Hepatocyte (in vitro differentiated cells): ENCODE data around the gene CREBBP. TPM values are rescaled to one million over a fixed set of nuclear protein-coding genes. Genes with fewer than 3 reads are reported as not detected.

ENCODE experiments used
- DNase-seq: peaks from one replicate; pipeline ENCODE4 v3.0.0-alpha.2; 2016; ENCODE audit warnings: low spot score
- H2AFZ ChIP-seq: fragments of 200-600 bp; sonication (generic); 2 replicates; pipeline ENCODE4 v1.6.0; 2016; ENCODE audit warnings: antibody characterized with exemption, mild to moderate bottlenecking
- H3K27ac ChIP-seq: fragments of 200-600 bp; sonication (generic); 2 replicates; pipeline ENCODE4 v1.5.1; 2016; ENCODE audit warnings: mild to moderate bottlenecking
- H3K27me3 ChIP-seq: fragments of 200-600 bp; sonication (generic); 2 replicates; pipeline ENCODE4 v1.6.1; 2016
- H3K36me3 ChIP-seq: fragments of 200-600 bp; sonication (generic); replicated peaks from 2 replicates; pipeline ENCODE4 v1.5.1; 2016; ENCODE audit warnings: low read depth; ENCODE audit not compliant: insufficient read depth
- H3K4me1 ChIP-seq: fragments of 200-600 bp; sonication (generic); 2 replicates; pipeline ENCODE4 v1.5.1; 2016; ENCODE audit warnings: mild to moderate bottlenecking, moderate library complexity; ENCODE audit not compliant: insufficient read depth
- H3K4me2 ChIP-seq: fragments of 200-600 bp; sonication (generic); 2 replicates; pipeline ENCODE4 v1.6.0; 2016
- H3K4me3 ChIP-seq: fragments of 200-600 bp; sonication (generic); 2 replicates; pipeline ENCODE4 v1.5.1; 2016; ENCODE audit warnings: mild to moderate bottlenecking
- H3K79me2 ChIP-seq: fragments of 200-600 bp; sonication (generic); 2 replicates; pipeline ENCODE4 v1.6.0; 2017; ENCODE audit warnings: mild to moderate bottlenecking
- H3K9me2 ChIP-seq: fragments of 200-600 bp; sonication (generic); replicated peaks from 2 replicates; pipeline ENCODE4 v1.6.0; 2017; ENCODE audit warnings: mild to moderate bottlenecking; ENCODE audit not compliant: insufficient read depth
- H3K9me3 ChIP-seq: fragments of 200-600 bp; sonication (generic); 2 replicates; pipeline ENCODE4 v1.5.1; 2016; ENCODE audit warnings: low read depth, mild to moderate bottlenecking
- H4K20me1 ChIP-seq: fragments of 200-600 bp; sonication (generic); 2 replicates; pipeline ENCODE4 v1.6.0; 2016; ENCODE audit warnings: mild to moderate bottlenecking; ENCODE audit not compliant: insufficient read depth, poor library complexity, severe bottlenecking
- EZH2 ChIP-seq: fragments of 200-600 bp; sonication (generic); IDR thresholded peaks from 2 replicates; pipeline ENCODE4 v1.6.1; 2016; ENCODE audit warnings: antibody characterized with exemption, mild to moderate bottlenecking, borderline replicate concordance
- EZH2phosphoT487 ChIP-seq: fragments of 200-600 bp; sonication (generic); IDR thresholded peaks from one replicate; pipeline ENCODE4 v1.6.1; 2018; ENCODE audit warnings: antibody characterized with exemption, mild to moderate bottlenecking, low read depth, moderate library complexity; ENCODE audit not compliant: unreplicated experiment, severe bottlenecking
- WGBS: methylation state at CpG from one replicate; pipeline ENCODE4 v1.1.6; 2016; ENCODE audit warnings: low lambda C conversion rate; ENCODE audit errors: missing lambda C conversion rate; 5-methylcytosine and 5-hydroxymethylcytosine counted together
- polyA plus RNA-seq: library from polyadenylated mRNA; unstranded; fragments of >200 nt; fragmentation: Nextera tagmentation; extraction: Ambion mirVana; gene quantifications from 2 replicates; pipeline ENCODE4 v1.2.1, GENCODE V29; 2016
- total RNA-seq: library from RNA; depleted of rRNA; stranded (reverse); fragments of >200 nt; gene quantifications from 2 replicates; pipeline ENCODE4 v1.2.3, GENCODE V29; 2014
- TF ChIP-seq, protein P1 (sequence below): fragments of 200-600 bp; sonication (generic); IDR thresholded peaks from 2 replicates; pipeline ENCODE4 v1.5.1; 2016; ENCODE audit warnings: antibody characterized with exemption, mild to moderate bottlenecking; ENCODE audit not compliant: poor library complexity

Gene CREBBP
- total and polyA plus RNA-seq, 2 experiments from 2014 or later, result 18.9 to 31.5 TPM

GRCh38 chr16:3785413-3785812 is 95.1 kb downstream of the CREBBP start:
- Histone ChIP-seq H4K20me1 (peaks cover 57% of the 10 kb centered on the region), H3K27me3 (no peaks in the 10 kb centered on the region), H3K9me3 (no peaks in the 10 kb centered on the region), H3K9me2 (no peaks in the 10 kb centered on the region), H2AFZ (no peak overlapping the region), H3K27ac (no peak overlapping the region), H3K36me3 (no peaks in the 10 kb centered on the region), H3K4me1 (no peaks in the 10 kb centered on the region), H3K4me2 (no peak overlapping the region), H3K79me2 (peaks cover 89% of the 10 kb centered on the region), H3K4me3 (no peak overlapping the region)
- TF ChIP-seq, protein P1, sequence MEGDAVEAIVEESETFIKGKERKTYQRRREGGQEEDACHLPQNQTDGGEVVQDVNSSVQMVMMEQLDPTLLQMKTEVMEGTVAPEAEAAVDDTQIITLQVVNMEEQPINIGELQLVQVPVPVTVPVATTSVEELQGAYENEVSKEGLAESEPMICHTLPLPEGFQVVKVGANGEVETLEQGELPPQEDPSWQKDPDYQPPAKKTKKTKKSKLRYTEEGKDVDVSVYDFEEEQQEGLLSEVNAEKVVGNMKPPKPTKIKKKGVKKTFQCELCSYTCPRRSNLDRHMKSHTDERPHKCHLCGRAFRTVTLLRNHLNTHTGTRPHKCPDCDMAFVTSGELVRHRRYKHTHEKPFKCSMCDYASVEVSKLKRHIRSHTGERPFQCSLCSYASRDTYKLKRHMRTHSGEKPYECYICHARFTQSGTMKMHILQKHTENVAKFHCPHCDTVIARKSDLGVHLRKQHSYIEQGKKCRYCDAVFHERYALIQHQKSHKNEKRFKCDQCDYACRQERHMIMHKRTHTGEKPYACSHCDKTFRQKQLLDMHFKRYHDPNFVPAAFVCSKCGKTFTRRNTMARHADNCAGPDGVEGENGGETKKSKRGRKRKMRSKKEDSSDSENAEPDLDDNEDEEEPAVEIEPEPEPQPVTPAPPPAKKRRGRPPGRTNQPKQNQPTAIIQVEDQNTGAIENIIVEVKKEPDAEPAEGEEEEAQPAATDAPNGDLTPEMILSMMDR, result no peak
- TF ChIP-seq EZH2 (no peak), EZH2phosphoT487 (no peak)
- DNase-seq, result no peak
- WGBS, result 95% methylated on average over 12 of the region's 12 CpGs

- WGBS, result 88% methylated on average over 3 of the region's 3 CpGs
- Histone ChIP-seq H3K27ac (no peak overlapping the region), H3K9me3 (no peaks in the 10 kb centered on the region), H3K4me3 (no peak overlapping the region), H4K20me1 (peaks cover 51% of the 10 kb centered on the region), H3K4me2 (no peak overlapping the region), H2AFZ (no peak overlapping the region), H3K27me3 (no peaks in the 10 kb centered on the region), H3K9me2 (no peaks in the 10 kb centered on the region), H3K36me3 (no peaks in the 10 kb centered on the region), H3K4me1 (no peaks in the 10 kb centered on the region), H3K79me2 (peaks cover 73% of the 10 kb centered on the region)
- no peak for DNase-seq
- TF ChIP-seq EZH2 (no peak), EZH2phosphoT487 (no peak)
- TF ChIP-seq, protein P1, result no peak
Observed at GRCh38 chr16:3783516-3783915, 97.0 kb downstream of the CREBBP start.

DNA sequence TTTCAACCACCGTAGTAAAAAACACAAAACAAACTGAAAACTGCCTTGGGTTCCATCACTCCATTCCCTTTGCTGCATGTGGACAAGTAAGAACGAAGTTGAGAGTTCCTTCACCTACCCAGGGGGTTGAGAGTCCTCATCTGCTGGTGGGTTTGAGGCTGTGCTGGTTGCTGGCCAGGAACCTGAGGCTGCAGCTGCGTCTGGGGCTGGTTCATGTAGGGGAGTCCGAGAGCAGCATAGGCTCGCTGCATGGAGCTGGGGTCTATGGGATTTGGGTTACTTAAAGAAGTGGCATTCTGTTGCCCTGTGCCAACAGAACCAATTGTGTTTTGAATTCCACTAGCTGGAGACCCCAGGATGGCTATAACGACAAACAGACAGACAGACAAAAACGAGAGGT is 97.9 kb downstream of the CREBBP start:
- no peaks in the 10 kb centered on the region for H3K4me1 ChIP-seq
- no peaks in the 10 kb centered on the region for H3K36me3 ChIP-seq
- no peak overlapping the region for H3K4me2 ChIP-seq
- no peaks in the 10 kb centered on the region for H3K9me2 ChIP-seq
- no peak for DNase-seq
- no peak overlapping the region for H3K4me3 ChIP-seq
- no peak overlapping the region for H3K27ac ChIP-seq
- H4K20me1 ChIP-seq, result peaks cover 41% of the 10 kb centered on the region
- WGBS, result 91% methylated on average over 7 of the region's 7 CpGs
- TF ChIP-seq EZH2phosphoT487, result no peak
- TF ChIP-seq EZH2, result no peak
- TF ChIP-seq, protein P1, result no peak
- no peak overlapping the region for H2AFZ ChIP-seq
- H3K79me2 ChIP-seq, result peaks cover 64% of the 10 kb centered on the region
- H3K27me3 ChIP-seq, result no peaks in the 10 kb centered on the region
- H3K9me3 ChIP-seq, result no peaks in the 10 kb centered on the region

DNA sequence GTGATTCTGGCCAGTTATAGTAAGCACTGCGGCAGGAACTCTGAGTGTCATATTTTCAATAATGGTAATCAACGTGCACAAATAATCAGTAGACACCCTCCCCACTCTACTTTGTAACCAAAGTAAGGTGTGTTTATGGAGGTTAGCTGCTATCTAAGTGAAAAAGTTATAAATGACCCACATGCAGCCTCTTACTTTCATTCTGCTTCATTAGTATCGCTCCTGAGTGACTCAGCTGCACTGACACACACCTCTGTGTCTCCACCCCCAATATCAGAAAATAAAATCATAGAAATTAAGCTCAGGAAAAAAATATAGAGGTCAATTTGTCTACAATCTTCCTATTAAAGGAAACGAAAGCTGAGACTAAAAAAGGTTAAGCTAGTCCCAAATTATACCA is 99.1 kb downstream of the CREBBP start:
- H4K20me1 ChIP-seq, result peaks cover 31% of the 10 kb centered on the region

More for the DNA sequence above, 99.1 kb downstream of the CREBBP start:
- Histone ChIP-seq H2AFZ (no peak overlapping the region), H3K27ac (no peak overlapping the region), H3K79me2 (peaks cover 54% of the 10 kb centered on the region), H3K27me3 (no peaks in the 10 kb centered on the region), H3K4me1 (no peaks in the 10 kb centered on the region), H3K4me3 (no peak overlapping the region), H3K9me3 (no peaks in the 10 kb centered on the region), H3K9me2 (no peaks in the 10 kb centered on the region), H3K4me2 (no peak overlapping the region), H3K36me3 (no peaks in the 10 kb centered on the region)
- WGBS, result 90% methylated on average over 4 of the region's 4 CpGs
- DNase-seq, result no peak
- TF ChIP-seq EZH2phosphoT487, result no peak
- TF ChIP-seq, protein P1, result no peak
- no peak for TF ChIP-seq EZH2
